ENCODE measurements around the gene MACROD2.
"Not testable (repeated sequence)": the region's sequence is repeated elsewhere in the genome, so short reads cannot be mapped to it uniquely, and the experiment has no call there.

Gene MACROD2

GRCh38 chr20:15805154-15805553, 1809.8 kb downstream of the MACROD2 start:
- H3K4me3 ChIP-seq (ENCODE audit: low read depth, low read length), result no peak overlapping the region

GRCh38 chr20:15806105-15806504, 1810.8 kb downstream of the MACROD2 start:
- no peak overlapping the region for H3K4me3 ChIP-seq (ENCODE audit: low read depth, low read length)

GRCh38 chr20:15807271-15807670, 1812.0 kb downstream of the MACROD2 start:
- no peak overlapping the region for H3K4me3 ChIP-seq (ENCODE audit: low read depth, low read length)

- not testable (repeated sequence) for H3K4me3 ChIP-seq (ENCODE audit: low read depth, low read length)
Measured at GRCh38 chr20:15807771-15808170, 1812.5 kb downstream of the MACROD2 start.

GRCh38 chr20:15811951-15812350, 1816.6 kb downstream of the MACROD2 start:
- no peak overlapping the region for H3K4me3 ChIP-seq (ENCODE audit: low read depth, low read length)

GRCh38 chr20:15812696-15813095, 1817.4 kb downstream of the MACROD2 start:
- no peak overlapping the region for H3K4me3 ChIP-seq (ENCODE audit: low read depth, low read length)

- no peak overlapping the region for H3K4me3 ChIP-seq (ENCODE audit: low read depth, low read length)
Measured at GRCh38 chr20:15814360-15814759, 1819.0 kb downstream of the MACROD2 start.

- no peak overlapping the region for H3K4me3 ChIP-seq (ENCODE audit: low read depth, low read length)
Measured at GRCh38 chr20:15814911-15815310, 1819.6 kb downstream of the MACROD2 start.

GRCh38 chr20:15817351-15817750, 1822.0 kb downstream of the MACROD2 start:
- H3K4me3 ChIP-seq (ENCODE audit: low read depth, low read length), result no peak overlapping the region

- H3K4me3 ChIP-seq (ENCODE audit: low read depth, low read length), result no peak overlapping the region
Measured at GRCh38 chr20:15818651-15819071, 1823.3 kb downstream of the MACROD2 start.

- no peak overlapping the region for H3K4me3 ChIP-seq (ENCODE audit: low read depth, low read length)
Measured at GRCh38 chr20:15823718-15824117, 1828.4 kb downstream of the MACROD2 start.

- H3K4me3 ChIP-seq (ENCODE audit: low read depth, low read length), result no peak overlapping the region
Measured at GRCh38 chr20:15827628-15828027, 1832.3 kb downstream of the MACROD2 start.

GRCh38 chr20:15831201-15831600, 1835.9 kb downstream of the MACROD2 start:
- no peak overlapping the region for H3K4me3 ChIP-seq (ENCODE audit: low read depth, low read length)

GRCh38 chr20:15832512-15832911, 1837.2 kb downstream of the MACROD2 start:
- no peak overlapping the region for H3K4me3 ChIP-seq (ENCODE audit: low read depth, low read length)

GRCh38 chr20:15834857-15835256, 1839.5 kb downstream of the MACROD2 start:
- no peak overlapping the region for H3K4me3 ChIP-seq (ENCODE audit: low read depth, low read length)

GRCh38 chr20:15835811-15836210, 1840.5 kb downstream of the MACROD2 start:
- no peak overlapping the region for H3K4me3 ChIP-seq (ENCODE audit: low read depth, low read length)

GRCh38 chr20:15836634-15837033, 1841.3 kb downstream of the MACROD2 start:
- H3K4me3 ChIP-seq (ENCODE audit: low read depth, low read length), result no peak overlapping the region

- no peak overlapping the region for H3K4me3 ChIP-seq (ENCODE audit: low read depth, low read length)
Measured at GRCh38 chr20:15837563-15837962, 1842.2 kb downstream of the MACROD2 start.

GRCh38 chr20:15838466-15838865, 1843.2 kb downstream of the MACROD2 start:
- H3K4me3 ChIP-seq (ENCODE audit: low read depth, low read length), result no peak overlapping the region

- no peak overlapping the region for H3K4me3 ChIP-seq (ENCODE audit: low read depth, low read length)
Measured at GRCh38 chr20:15840636-15841301, 1845.5 kb downstream of the MACROD2 start.

- H3K4me3 ChIP-seq (ENCODE audit: low read depth, low read length), result no peak overlapping the region
Measured at GRCh38 chr20:15842872-15843271, 1847.6 kb downstream of the MACROD2 start.

GRCh38 chr20:15843777-15844176, 1848.5 kb downstream of the MACROD2 start:
- H3K4me3 ChIP-seq (ENCODE audit: low read depth, low read length), result no peak overlapping the region

GRCh38 chr20:15847196-15847784, 1852.0 kb downstream of the MACROD2 start:
- no peak overlapping the region for H3K4me3 ChIP-seq (ENCODE audit: low read depth, low read length)

Data from iPS-11a (cell line).